CD4-positive, alpha-beta T cell (primary cell): Measurements from ENCODE around the gene RNF144A. TPM values are rescaled to one million over a fixed set of nuclear protein-coding genes. Genes with fewer than 3 reads are reported as not detected.

Experiments used
- ATAC-seq: fragments of 200-7000 bp; cut with Tn5 transposase; one replicate; pipeline ENCODE4 v1.10.0; 2022; ENCODE audit warnings: mild to moderate bottlenecking; ENCODE audit not compliant: poor library complexity
- CTCF ChIA-PET: fragments of 350-600 bp; sonication (Branson Sonifier 250); formaldehyde crosslinking; loops from one replicate; lab custom pipeline; 2021; ENCODE audit warnings: antibody characterized with exemption, inconsistent platforms; lab: Charles Lee
- POLR2A ChIA-PET: fragments of 350-600 bp; sonication (Branson Sonifier 250); formaldehyde crosslinking; loops from one replicate; lab custom pipeline; 2021; ENCODE audit warnings: antibody characterized with exemption, inconsistent platforms; lab: Charles Lee
- DNase-seq, 14 experiments: peaks; one replicate each; pipeline ENCODE4 v3.0.0-alpha.2; 2013 to 2020; ENCODE audit warnings: mixed read lengths in 2 of 14
- H3K27ac ChIP-seq, 2 donors: one replicate each; pipeline versions ENCODE4 v1.5.1 to v1.7.0; 2013; ENCODE audit warnings: low read length in 2 of 2, low read depth in 1 of 2, mild to moderate bottlenecking in 1 of 2
- H3K27me3 ChIP-seq, 2 experiments: 1 replicate in 1 of 2; 2 replicates in 1 of 2; pipeline versions ENCODE4 v1.6.1 to v1.7.0; 2013; ENCODE audit warnings: low read length in 2 of 2, control low read depth in 1 of 2, mild to moderate bottlenecking in 1 of 2, moderate library complexity in 1 of 2; ENCODE audit not compliant: insufficient read depth in 2 of 2, control insufficient read depth in 1 of 2
- H3K36me3 ChIP-seq: one replicate; pipeline ENCODE4 v1.6.1; 2013; ENCODE audit warnings: low read length, control low read depth; ENCODE audit not compliant: insufficient read depth
- H3K4me1 ChIP-seq: one replicate; pipeline ENCODE4 v1.6.1; 2013; ENCODE audit warnings: low read length, control low read depth; ENCODE audit not compliant: insufficient read depth
- H3K4me3 ChIP-seq: one replicate; pipeline ENCODE4 v1.5.1; 2013; ENCODE audit warnings: mild to moderate bottlenecking, low read length, moderate library complexity
- H3K9me3 ChIP-seq, 2 experiments: 1 replicate in 1 of 2; 2 replicates in 1 of 2; pipeline versions ENCODE4 v1.6.1 to v1.7.0; 2013; ENCODE audit warnings: low read length in 2 of 2, mild to moderate bottlenecking in 2 of 2, control low read depth in 1 of 2, moderate library complexity in 1 of 2; ENCODE audit not compliant: control insufficient read depth in 1 of 2, insufficient read depth in 1 of 2
- H3K27ac Mint-ChIP-seq: one replicate; pipeline ENCODE4 v1.8.0; 2020; ENCODE audit warnings: mixed read lengths
- H3K27me3 Mint-ChIP-seq: one replicate; pipeline ENCODE4 v1.8.0; 2021; ENCODE audit warnings: mixed read lengths
- H3K36me3 Mint-ChIP-seq: one replicate; pipeline ENCODE4 v1.8.0; 2021; ENCODE audit warnings: low read depth, mixed read lengths
- H3K4me1 Mint-ChIP-seq: one replicate; pipeline ENCODE4 v1.8.0; 2021; ENCODE audit warnings: low read depth, mixed read lengths
- H3K4me3 Mint-ChIP-seq: one replicate; pipeline ENCODE4 v1.8.0; 2020; ENCODE audit warnings: mild to moderate bottlenecking, mixed read lengths
- H3K9me3 Mint-ChIP-seq: one replicate; pipeline ENCODE4 v1.8.0; 2020; ENCODE audit warnings: mixed read lengths
- intact Hi-C, 2 experiments: fragments of 100-400 bp; cut with DNase I in 1 of 2; cut with micrococcal nuclease in 1 of 2; formaldehyde crosslinking; loops; one replicate each; pipeline versions ENCODE4 v1.15.1 to v1.9.0; 2023 to 2025; cut with DNase I, micrococcal nuclease
- total RNA-seq, 174 experiments: library from RNA in 2 of 174; stranded (reverse) in 2 of 174; gene quantifications; one replicate each; pipeline ENCODE4 v1.2.3 and lab custom pipeline; 2021 to 2026
- TF ChIP-seq, protein P1 (sequence below): fragments of 200-600 bp; IDR thresholded peaks from one replicate; pipeline ENCODE4 v1.8.0; 2022; ENCODE audit warnings: antibody characterized with exemption, mild to moderate bottlenecking

RNF144A gene
- total RNA-seq, 2 experiments from 2014 or later = 39.0 to 40.1 TPM

DNA sequence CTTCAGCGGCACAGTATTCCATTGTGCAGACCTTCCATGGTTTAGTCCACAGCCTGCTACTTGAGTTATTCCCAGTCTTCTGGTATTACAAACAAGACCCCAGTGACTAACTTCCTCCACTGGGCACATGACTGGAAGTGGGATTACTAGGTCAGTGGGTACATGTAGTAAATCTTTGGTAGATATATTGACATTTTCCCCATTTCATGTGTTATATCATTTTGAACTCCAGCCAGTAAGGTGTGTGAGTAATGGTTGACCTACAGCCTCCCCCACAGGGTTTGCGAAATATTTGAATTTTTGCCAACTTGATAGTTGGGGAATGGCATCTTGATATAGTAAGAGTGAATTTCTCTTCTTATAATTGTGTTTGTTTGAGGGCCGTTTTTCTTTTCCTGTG lies 58.8 kb downstream of the RNF144A start:
- Histone ChIP-seq H3K27ac (no peak overlapping the region), H3K9me3 (peaks cover 0 to 8% of the 10 kb centered on the region in 2 experiments), H3K27me3 (no peaks in the 10 kb centered on the region), H3K36me3 (peaks cover 24% of the 10 kb centered on the region), H3K4me3 (no peak overlapping the region), H3K4me1 (no peaks in the 10 kb centered on the region)
- Mint-ChIP-seq H3K4me1 (peaks cover 34% of the 10 kb centered on the region), H3K36me3 (peaks cover 66% of the 10 kb centered on the region), H3K27me3 (no peaks in the 10 kb centered on the region), H3K9me3 (no peaks in the 10 kb centered on the region), H3K27ac (no peak overlapping the region), H3K4me3 (no peak overlapping the region)
- intact Hi-C loops = no loop called here
- CTCF ChIA-PET = no interaction called here
- POLR2A ChIA-PET = no interaction called here
- DNase-seq (no peak), ATAC-seq (no peak)
- TF ChIP-seq, protein P1, sequence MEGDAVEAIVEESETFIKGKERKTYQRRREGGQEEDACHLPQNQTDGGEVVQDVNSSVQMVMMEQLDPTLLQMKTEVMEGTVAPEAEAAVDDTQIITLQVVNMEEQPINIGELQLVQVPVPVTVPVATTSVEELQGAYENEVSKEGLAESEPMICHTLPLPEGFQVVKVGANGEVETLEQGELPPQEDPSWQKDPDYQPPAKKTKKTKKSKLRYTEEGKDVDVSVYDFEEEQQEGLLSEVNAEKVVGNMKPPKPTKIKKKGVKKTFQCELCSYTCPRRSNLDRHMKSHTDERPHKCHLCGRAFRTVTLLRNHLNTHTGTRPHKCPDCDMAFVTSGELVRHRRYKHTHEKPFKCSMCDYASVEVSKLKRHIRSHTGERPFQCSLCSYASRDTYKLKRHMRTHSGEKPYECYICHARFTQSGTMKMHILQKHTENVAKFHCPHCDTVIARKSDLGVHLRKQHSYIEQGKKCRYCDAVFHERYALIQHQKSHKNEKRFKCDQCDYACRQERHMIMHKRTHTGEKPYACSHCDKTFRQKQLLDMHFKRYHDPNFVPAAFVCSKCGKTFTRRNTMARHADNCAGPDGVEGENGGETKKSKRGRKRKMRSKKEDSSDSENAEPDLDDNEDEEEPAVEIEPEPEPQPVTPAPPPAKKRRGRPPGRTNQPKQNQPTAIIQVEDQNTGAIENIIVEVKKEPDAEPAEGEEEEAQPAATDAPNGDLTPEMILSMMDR = no peak

DNA sequence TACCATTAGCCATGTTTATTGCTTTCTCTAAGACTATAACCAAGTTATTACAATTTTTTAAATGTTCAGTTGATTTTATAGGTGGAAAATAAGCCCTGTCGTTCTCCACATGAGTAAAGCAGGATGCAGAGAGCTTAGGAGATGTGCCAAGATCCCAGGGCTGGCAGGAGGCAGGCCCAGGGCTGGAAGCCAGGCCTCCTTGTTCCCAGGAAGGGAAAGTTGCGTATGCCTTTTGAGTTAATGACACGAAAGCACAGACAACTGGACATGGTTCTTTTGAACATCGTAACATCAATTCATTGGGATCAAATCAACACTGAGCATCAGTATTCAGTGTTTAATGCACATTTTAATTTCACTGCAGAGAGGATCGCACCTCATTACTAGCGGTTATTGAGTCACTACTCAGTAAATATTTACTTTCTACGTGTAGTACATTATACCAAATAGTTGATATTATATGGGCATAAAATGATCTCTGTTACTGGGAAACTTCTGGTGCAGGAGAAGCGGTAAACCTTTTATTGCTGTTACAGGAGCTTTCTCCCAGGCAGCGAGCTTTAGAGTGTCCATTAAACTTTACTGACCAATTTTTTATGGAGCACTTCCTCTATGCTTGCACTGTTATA lies 60.0 kb downstream of the RNF144A start:
- DNase-seq = no peak
- H3K27ac ChIP-seq = no peak overlapping the region
- H3K36me3 ChIP-seq = peaks cover 17% of the 10 kb centered on the region
- ATAC-seq = no peak
- Mint-ChIP-seq H3K36me3 (peaks cover 66% of the 10 kb centered on the region), H3K27ac (no peak overlapping the region), H3K27me3 (no peaks in the 10 kb centered on the region), H3K4me1 (peaks cover 43% of the 10 kb centered on the region), H3K4me3 (no peak overlapping the region), H3K9me3 (no peaks in the 10 kb centered on the region)
- no peak overlapping the region for H3K4me3 ChIP-seq
- intact Hi-C loops = no loop called here
- POLR2A ChIA-PET = no interaction called here
- no peaks in the 10 kb centered on the region for H3K4me1 ChIP-seq
- no peaks in the 10 kb centered on the region for H3K27me3 ChIP-seq
- TF ChIP-seq, protein P1 = no peak
- CTCF ChIA-PET = no interaction called here
- H3K9me3 ChIP-seq = peaks cover 0 to 9% of the 10 kb centered on the region in 2 experiments

GRCh38 chr2:6977786-6978185 lies 60.6 kb downstream of the RNF144A start:
- intact Hi-C loops = no loop called here
- H3K4me3 ChIP-seq = no peak overlapping the region
- Mint-ChIP-seq H3K4me3 (no peak overlapping the region), H3K4me1 (peaks cover 48% of the 10 kb centered on the region), H3K27me3 (no peaks in the 10 kb centered on the region), H3K9me3 (no peaks in the 10 kb centered on the region), H3K27ac (no peak overlapping the region), H3K36me3 (peaks cover 66% of the 10 kb centered on the region)
- CTCF ChIA-PET = no interaction called here
- DNase-seq (no peak), ATAC-seq (no peak)
- no peaks in the 10 kb centered on the region for H3K4me1 ChIP-seq
- H3K36me3 ChIP-seq = peaks cover 17% of the 10 kb centered on the region
- no peak overlapping the region for H3K27ac ChIP-seq
- H3K27me3 ChIP-seq = no peaks in the 10 kb centered on the region
- H3K9me3 ChIP-seq = peaks cover 0 to 9% of the 10 kb centered on the region in 2 experiments
- TF ChIP-seq, protein P1 = no peak
- POLR2A ChIA-PET = no interaction called here
